ENCODE measurements around the gene RNU1-3. TPM values are rescaled to one million over a fixed set of nuclear protein-coding genes. Genes with fewer than 3 reads are reported as not detected.
"Not testable (repeated sequence)": the region's sequence is repeated elsewhere in the genome, so short reads cannot be mapped to it uniquely, and the experiment has no call there.

The RNU1-3 gene
- total RNA-seq, 2 experiments from 2014 or later, result 820 to 1,043 TPM

GRCh38 chr1:16704076-16704475 is 37.3 kb upstream of the RNU1-3 start:
- POLR2A ChIA-PET; H3K4me3 Mint-ChIP-seq; H3K27me3 Mint-ChIP-seq; intact Hi-C loops (cut with micrococcal nuclease); H3K9me3 Mint-ChIP-seq; ATAC-seq; DNase-seq; H3K4me1 Mint-ChIP-seq (ENCODE audit: low read depth); H3K27ac Mint-ChIP-seq; H3K36me3 Mint-ChIP-seq (ENCODE audit: low read depth); CTCF ChIA-PET: not testable (repeated sequence)

- POLR2A ChIA-PET; H3K27me3 Mint-ChIP-seq; intact Hi-C loops (cut with micrococcal nuclease); ATAC-seq; H3K4me3 Mint-ChIP-seq; H3K36me3 Mint-ChIP-seq (ENCODE audit: low read depth); H3K4me1 Mint-ChIP-seq (ENCODE audit: low read depth); H3K9me3 Mint-ChIP-seq; CTCF ChIA-PET; DNase-seq; H3K27ac Mint-ChIP-seq: not testable (repeated sequence)
Observed at GRCh38 chr1:16703602-16704001, 36.9 kb upstream of the RNU1-3 start.

GRCh38 chr1:16703141-16703540 is 36.4 kb upstream of the RNU1-3 start:
- CTCF ChIA-PET; DNase-seq; H3K4me1 Mint-ChIP-seq (ENCODE audit: low read depth); H3K4me3 Mint-ChIP-seq; intact Hi-C loops (cut with micrococcal nuclease); H3K27me3 Mint-ChIP-seq; POLR2A ChIA-PET; H3K27ac Mint-ChIP-seq; H3K9me3 Mint-ChIP-seq; H3K36me3 Mint-ChIP-seq (ENCODE audit: low read depth): not testable (repeated sequence)
- ATAC-seq, result peak; percentile 50
- TF ChIP-seq, protein P1, sequence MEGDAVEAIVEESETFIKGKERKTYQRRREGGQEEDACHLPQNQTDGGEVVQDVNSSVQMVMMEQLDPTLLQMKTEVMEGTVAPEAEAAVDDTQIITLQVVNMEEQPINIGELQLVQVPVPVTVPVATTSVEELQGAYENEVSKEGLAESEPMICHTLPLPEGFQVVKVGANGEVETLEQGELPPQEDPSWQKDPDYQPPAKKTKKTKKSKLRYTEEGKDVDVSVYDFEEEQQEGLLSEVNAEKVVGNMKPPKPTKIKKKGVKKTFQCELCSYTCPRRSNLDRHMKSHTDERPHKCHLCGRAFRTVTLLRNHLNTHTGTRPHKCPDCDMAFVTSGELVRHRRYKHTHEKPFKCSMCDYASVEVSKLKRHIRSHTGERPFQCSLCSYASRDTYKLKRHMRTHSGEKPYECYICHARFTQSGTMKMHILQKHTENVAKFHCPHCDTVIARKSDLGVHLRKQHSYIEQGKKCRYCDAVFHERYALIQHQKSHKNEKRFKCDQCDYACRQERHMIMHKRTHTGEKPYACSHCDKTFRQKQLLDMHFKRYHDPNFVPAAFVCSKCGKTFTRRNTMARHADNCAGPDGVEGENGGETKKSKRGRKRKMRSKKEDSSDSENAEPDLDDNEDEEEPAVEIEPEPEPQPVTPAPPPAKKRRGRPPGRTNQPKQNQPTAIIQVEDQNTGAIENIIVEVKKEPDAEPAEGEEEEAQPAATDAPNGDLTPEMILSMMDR (IDR thresholded peaks at IDR 0.05), result peak; percentile 19

- H3K4me3 Mint-ChIP-seq; H3K36me3 Mint-ChIP-seq (ENCODE audit: low read depth); H3K4me1 Mint-ChIP-seq (ENCODE audit: low read depth); ATAC-seq; H3K27ac Mint-ChIP-seq; CTCF ChIA-PET; DNase-seq; H3K9me3 Mint-ChIP-seq; POLR2A ChIA-PET; intact Hi-C loops (cut with micrococcal nuclease); H3K27me3 Mint-ChIP-seq: not testable (repeated sequence)
Observed at GRCh38 chr1:16702280-16702679, 35.5 kb upstream of the RNU1-3 start.

DNA sequence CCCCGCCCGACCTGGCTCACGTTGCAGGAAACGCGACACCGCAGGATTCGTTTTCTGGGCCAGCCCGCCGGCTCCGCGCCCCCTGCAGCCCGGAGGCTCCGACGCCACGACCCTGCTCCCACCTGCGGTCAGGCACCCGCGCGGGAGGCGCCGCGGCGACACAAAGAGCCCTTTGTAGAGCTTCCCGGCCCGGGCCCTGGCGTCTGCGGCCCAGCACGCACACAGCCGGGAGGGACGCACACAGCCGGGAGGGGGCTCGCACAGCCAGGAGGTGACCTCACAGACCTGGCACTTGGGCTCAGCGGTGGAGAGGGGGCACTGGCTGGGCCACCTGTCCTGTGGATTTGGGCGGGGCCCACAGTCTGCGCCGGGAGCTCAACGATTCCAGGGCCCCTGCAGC is 34.4 kb upstream of the RNU1-3 start:
- H3K27ac Mint-ChIP-seq; DNase-seq; H3K9me3 Mint-ChIP-seq; H3K36me3 Mint-ChIP-seq (ENCODE audit: low read depth); H3K27me3 Mint-ChIP-seq; intact Hi-C loops (cut with micrococcal nuclease); H3K4me1 Mint-ChIP-seq (ENCODE audit: low read depth); CTCF ChIA-PET; H3K4me3 Mint-ChIP-seq: not testable (repeated sequence)
- peak; percentile 18 for ATAC-seq
- POLR2A ChIA-PET, result interaction anchor here (1.2 kb wide), 2 partner anchors 8 to 14 kb away, joined by 3 to 4 read pairs; no protein-coding TSS in a partner anchor

DNA sequence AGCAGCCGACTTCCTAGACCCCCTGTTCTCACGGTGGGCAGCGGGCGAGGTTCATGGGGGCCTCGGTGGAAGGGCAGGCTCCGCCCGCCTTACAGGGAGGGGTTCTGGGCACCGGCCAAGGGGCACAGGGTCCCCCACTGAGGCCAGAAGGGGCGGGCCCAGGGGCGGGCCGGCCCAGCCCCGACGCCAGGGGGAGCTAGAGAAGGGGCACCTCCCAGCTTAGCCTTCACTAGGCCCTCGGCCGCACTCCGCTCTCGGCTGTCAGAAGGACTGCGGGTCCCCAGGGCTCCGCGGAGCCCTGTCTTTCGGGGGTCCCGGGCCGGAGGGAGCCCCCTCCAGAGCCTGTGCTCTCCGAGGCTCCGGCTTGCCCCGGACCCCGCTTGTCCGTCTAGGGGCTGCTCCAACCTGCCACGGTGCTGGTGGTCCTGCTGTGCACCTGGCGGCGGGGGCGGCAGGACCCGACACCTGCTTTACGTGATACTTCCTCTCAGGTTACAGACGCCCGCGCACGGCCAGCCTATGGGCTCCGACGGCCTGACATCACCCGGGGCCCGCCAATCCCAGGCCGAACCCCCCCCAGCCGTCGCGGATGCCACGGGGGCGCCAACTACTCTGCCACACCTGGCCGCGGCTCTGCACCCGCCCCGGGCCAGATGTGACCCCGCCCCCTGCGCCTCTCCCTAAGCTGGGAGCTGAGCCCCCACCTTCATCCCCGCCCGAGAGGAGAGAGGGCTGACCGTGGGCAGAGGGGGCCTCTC is 33.6 kb upstream of the RNU1-3 start:
- peak; percentile 64 for ATAC-seq
- H3K27me3 Mint-ChIP-seq; H3K27ac Mint-ChIP-seq; H3K9me3 Mint-ChIP-seq; H3K4me1 Mint-ChIP-seq (ENCODE audit: low read depth); H3K36me3 Mint-ChIP-seq (ENCODE audit: low read depth); intact Hi-C loops (cut with micrococcal nuclease); DNase-seq; H3K4me3 Mint-ChIP-seq: not testable (repeated sequence)
- CTCF ChIA-PET, result interaction anchor here (0.9 kb wide), 1 partner anchor 10 kb away, joined by 4 read pairs; no protein-coding TSS in a partner anchor
- POLR2A ChIA-PET, result interaction anchor here (1.2 kb wide), 2 partner anchors 7 to 14 kb away, joined by 3 to 4 read pairs; no protein-coding TSS in a partner anchor

DNA sequence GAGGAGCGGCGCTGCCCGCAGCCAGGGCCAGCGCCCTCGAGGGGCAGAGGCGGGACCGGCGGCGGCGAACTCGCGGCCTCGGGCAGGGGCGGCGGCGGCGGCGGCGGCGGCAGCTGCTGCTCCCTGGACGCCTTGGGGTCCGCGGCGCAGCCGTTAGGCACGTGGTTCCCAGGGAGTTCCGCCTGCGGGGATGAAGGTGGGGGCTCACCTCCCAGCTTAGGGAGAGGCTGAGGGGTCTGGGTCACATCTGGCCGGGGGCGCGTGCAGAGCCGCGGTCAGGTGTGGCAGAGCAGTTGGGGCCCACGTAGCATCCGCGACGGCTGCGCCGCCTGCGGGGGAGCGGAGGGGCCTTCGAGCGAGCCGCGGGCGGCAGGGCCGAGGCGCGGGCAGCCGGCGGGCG is 32.7 kb upstream of the RNU1-3 start:
- H3K36me3 Mint-ChIP-seq (ENCODE audit: low read depth); POLR2A ChIA-PET; DNase-seq; intact Hi-C loops (cut with micrococcal nuclease); H3K4me3 Mint-ChIP-seq; H3K27ac Mint-ChIP-seq; H3K27me3 Mint-ChIP-seq; H3K4me1 Mint-ChIP-seq (ENCODE audit: low read depth); H3K9me3 Mint-ChIP-seq; ATAC-seq: not testable (repeated sequence)
- CTCF ChIA-PET, result interaction anchor here (0.9 to 1.2 kb wide), 2 partner anchors 9 to 11 kb away, joined by 3 to 4 read pairs; no protein-coding TSS in a partner anchor

GRCh38 chr1:16697152-16697551 is 30.4 kb upstream of the RNU1-3 start:
- H3K4me1 Mint-ChIP-seq (ENCODE audit: low read depth); CTCF ChIA-PET; H3K27ac Mint-ChIP-seq; DNase-seq; H3K9me3 Mint-ChIP-seq; H3K36me3 Mint-ChIP-seq (ENCODE audit: low read depth); H3K4me3 Mint-ChIP-seq; intact Hi-C loops (cut with micrococcal nuclease); H3K27me3 Mint-ChIP-seq; ATAC-seq: not testable (repeated sequence)
- POLR2A ChIA-PET, result interaction anchor here (0.8 kb wide), 1 partner anchor 19 kb away, joined by 3 read pairs; no protein-coding TSS in a partner anchor

- H3K27me3 Mint-ChIP-seq; H3K36me3 Mint-ChIP-seq (ENCODE audit: low read depth); ATAC-seq; H3K4me3 Mint-ChIP-seq; H3K4me1 Mint-ChIP-seq (ENCODE audit: low read depth); CTCF ChIA-PET; H3K9me3 Mint-ChIP-seq; H3K27ac Mint-ChIP-seq; DNase-seq; intact Hi-C loops (cut with micrococcal nuclease): not testable (repeated sequence)
- POLR2A ChIA-PET, result interaction anchor here (0.8 kb wide), 1 partner anchor 18 kb away, joined by 3 read pairs; no protein-coding TSS in a partner anchor
Observed at GRCh38 chr1:16696507-16697150, 29.9 kb upstream of the RNU1-3 start.

DNA sequence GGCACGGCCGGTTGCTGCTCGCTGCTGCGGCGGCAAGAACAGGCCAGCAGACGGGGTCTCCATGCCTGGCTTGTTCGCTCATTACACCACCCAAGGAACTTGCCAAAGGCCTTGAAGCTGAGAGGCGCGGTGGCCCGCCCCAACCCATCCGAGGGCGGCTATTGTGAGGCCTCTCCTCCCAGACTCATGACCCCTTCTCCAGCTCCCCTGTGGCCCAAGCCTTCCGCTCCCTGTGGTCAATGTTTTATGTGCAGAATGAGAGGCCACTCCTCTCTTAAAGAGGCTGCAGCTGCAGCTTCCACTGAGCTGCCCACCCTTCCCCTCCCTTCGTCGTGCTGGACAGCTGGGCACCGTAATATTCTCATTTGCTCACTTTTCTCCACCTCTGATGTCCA is 27.6 kb upstream of the RNU1-3 start:
- POLR2A ChIA-PET; H3K4me1 Mint-ChIP-seq (ENCODE audit: low read depth); H3K36me3 Mint-ChIP-seq (ENCODE audit: low read depth); H3K27ac Mint-ChIP-seq; intact Hi-C loops (cut with micrococcal nuclease); ATAC-seq; H3K4me3 Mint-ChIP-seq; H3K9me3 Mint-ChIP-seq; DNase-seq; H3K27me3 Mint-ChIP-seq: not testable (repeated sequence)
- CTCF ChIA-PET, result interaction anchor here (1.4 kb wide), 1 partner anchor 12 kb away, joined by 3 read pairs; no protein-coding TSS in a partner anchor
